ENCODE measurements around the gene CD4.

CD4 gene

DNA sequence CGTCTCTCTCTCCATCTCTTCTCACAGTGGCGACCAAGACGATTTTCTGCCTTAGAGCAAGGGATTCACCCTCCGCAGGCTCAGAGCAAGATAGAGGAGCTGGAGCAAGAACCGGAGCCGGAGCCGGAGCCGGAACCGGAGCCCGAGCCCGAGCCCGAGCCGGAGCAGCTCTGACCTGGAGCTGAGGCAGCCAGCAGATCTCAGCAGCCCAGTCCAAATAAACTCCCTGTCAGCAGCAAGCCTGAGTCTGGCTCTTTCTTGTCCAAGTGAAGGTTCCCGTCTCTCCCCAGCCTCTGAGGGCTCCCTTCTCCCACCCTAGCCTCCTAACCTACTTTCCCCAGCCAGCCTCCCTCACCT lies 11.1 kb upstream of the CD4 start:
- DNase-seq (ENCODE audit: low read depth in 2 of 2) = no peak

DNA sequence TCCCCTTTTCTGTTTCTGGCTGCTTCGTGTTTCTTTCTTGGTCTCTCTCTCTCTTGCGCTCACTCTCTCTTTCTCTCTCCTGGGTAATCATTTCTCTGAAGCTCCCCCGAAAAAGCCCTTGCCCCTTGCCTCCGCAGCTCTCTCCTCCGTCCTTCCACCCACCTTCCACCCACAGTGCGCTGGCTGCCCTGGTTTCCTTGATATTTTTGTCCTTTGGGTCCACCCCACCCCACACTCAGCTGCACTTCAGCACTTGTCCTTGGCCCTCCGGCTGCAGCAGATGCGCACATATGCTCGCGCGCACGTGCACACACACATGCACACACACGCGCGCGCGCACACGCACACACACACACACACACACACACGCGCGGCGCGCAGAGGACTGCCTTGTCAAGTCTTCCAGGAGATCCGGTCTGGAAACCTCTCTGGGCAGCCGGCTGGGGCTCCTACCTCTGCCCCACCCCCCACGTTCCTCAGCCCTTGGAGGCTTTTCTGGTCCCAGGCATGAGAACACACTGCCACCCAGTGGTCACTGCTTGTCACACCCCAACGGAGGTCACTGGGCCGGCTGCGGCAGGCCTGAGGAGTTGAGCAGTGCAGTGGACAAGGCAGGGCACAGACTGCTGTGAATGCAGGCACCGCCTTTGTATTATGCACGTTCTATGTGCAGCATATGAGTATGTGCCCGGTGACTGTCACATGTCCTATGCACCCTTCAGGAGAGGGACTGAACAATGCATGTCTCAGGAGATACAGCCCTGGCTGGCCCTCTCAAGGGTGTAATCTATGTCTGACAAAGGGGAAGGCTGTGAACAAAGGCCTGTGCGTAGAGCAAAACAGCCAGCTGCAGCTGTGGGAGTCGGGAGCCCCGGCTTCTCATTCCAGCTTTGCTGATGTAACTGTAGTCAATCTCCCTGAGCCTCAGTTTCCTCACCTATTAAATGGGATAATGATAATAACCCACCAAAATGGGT lies 10.5 kb upstream of the CD4 start:
- peak; percentile 73 to 84 for DNase-seq (ENCODE audit: low read depth in 2 of 2)

DNA sequence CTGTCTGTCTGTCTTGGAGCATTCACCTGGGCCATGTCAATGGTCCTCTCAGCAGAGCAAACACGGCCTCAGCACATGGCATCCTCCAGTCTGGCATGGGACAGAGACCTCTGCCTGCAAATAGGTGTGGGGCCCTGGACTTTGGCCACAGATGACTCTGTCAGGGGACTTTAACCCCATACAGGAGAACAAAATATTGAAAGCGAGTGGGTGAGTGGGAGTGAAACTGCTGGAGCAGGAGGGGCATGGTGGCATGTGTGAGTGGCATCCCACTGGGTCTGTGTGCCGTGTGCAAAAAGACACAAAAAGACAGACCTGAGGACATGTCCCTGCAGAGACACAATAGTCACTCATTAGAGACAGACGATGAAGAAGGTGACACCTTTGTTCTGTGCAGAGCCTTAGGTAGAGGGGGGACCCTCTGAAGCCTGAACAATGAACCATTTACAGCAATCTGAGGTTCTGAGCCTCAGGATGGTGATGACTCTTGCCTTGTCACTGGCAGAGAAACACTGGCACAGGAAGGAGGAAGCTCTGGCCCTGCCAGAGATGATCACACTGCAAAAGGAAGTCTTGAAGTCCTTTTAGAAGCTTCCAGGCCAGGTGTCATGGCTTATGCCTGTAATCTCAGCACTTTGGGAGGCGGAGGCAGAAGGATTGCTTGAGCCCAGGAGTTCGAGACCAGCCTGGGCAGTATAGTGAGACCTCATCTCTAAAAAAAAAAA lies 9.5 kb upstream of the CD4 start:
- DNase-seq (ENCODE audit: low read depth in 2 of 2) = no peak

DNA sequence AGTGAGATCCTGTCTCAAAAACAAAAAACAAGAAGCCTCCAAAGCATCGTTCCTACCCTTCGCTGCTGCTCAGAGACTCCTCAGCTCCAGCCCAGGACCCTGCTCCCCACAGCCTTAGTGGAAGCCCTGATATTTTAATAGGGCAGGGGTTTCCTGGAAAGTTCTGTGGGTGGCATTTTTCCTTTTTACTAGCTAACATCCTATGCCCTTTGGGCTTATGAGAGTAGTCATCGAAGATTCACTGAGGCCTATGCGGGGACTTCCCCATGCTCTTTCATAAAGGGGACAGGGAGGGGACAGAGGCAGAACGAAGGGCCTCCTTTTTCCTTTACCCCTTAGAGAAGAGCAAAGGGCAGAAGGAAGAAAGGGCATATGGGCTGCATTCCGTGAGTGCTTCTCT lies 8.8 kb upstream of the CD4 start:
- DNase-seq (ENCODE audit: low read depth in 2 of 2) = no peak

DNA sequence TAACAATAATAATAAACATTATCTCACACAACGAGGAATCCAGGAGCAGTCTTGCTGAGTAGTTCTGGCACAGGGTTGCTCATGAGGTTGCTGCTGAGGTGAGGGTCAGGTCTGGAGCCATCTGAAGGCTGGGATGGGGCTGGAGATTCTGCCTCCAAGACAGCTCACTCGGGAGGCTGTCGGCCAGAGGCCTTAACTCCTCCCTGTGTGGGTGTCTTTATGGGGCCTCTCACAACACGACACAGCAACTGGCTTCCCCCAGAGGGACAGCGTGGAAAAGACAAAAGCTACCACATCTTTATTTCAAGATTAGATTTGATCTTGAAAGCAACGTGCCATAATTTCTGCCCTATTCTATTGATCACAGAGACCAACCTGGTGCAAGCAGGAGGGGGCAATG lies 7.2 kb upstream of the CD4 start:
- no peak for DNase-seq (ENCODE audit: low read depth in 2 of 2)

DNA sequence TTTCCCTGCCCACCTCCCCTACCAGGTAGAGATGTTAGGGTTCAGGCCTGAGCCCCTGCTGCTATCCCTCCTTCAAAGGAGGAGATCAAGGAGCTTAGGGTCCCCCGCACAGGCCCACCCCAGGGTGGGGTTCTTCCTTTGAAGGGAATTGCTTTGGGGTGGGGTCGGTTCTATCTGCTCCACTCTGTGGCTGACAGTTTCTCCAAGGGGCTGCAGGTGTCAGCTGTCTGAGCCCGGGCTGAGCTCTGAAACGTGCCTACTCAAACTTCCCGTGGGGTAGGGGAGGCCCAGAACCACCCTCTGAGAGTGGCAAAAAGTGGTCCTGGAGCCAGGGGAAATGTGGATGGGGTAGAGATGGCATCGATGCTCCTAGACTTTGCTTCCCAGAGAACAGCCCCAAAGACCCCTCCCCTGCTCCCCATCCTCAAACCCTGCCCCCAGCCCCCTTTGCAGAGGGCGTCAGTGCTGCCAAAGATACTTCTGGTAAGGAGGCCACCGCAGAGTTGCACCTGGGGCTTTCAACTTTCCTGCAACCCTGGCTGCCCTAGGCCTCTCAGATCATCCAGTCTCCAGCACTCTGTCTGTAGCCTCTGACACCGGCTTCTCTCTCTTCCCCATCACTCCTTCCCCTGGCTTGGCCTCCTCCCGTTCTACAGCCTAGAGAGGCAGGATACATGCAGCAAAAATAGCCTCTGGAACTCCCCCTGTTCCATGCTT lies 6.3 kb upstream of the CD4 start:
- DNase-seq (ENCODE audit: low read depth in 2 of 2) = no peak

DNA sequence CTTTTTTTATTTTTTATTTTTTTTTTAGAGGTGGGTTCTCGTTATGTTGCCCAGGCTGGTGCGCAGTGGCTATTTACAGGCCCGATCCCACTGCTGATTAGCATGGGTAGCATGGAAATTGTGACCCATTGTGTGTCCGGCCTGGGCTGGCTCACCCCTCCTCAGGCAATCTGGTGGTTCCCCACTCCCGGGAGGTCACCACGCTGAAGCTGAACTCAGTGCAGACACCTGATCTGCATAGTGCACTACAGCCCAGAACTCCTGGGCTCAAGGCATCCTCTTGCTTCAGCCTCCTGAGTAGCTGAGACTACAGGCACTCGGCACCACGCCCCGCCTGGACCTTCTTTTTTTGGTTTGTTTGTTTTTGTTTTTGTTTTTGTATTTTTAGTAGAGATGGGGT lies 5.5 kb upstream of the CD4 start:
- no peak for DNase-seq (ENCODE audit: low read depth in 2 of 2)

DNA sequence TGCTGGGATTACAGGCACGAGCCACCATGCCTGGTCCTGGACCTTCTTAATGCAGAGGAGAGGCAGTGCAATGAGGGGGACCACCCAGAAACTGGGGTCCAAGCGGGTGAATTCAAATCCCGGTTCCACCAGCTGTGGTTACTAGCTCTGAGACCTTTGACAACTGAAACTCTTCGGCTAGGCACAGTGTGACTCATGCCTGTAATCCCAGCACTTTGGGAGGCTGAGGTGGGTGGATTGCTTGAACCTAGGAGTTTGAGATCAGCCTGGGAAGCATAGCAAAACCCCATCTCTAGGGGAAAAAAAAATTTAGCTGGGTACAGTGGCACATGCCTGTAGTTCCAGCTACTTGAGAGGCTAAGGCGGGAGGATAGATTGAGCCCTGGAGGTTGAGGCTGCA lies 5.0 kb upstream of the CD4 start:
- DNase-seq (ENCODE audit: low read depth in 2 of 2) = no peak

DNA sequence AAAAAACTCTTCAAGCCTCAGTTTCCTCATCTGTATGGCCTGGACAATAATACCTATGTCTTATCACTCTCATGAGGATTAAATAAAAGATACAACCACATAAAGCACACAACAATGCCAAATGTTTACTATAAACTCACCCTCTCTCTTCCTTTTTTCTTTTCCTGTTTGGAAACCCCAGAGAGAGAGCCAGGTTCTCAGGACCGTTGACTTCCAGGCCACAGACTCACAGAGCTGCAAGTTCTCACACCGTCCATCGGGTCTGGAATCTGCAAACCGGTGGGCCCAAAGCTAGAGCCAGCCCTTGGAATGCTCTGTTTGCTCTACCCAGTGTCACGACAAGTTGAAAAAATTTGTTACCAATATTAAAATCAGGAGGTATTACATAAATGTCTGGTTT lies 4.6 kb upstream of the CD4 start:
- DNase-seq (ENCODE audit: low read depth in 2 of 2) = no peak

DNA sequence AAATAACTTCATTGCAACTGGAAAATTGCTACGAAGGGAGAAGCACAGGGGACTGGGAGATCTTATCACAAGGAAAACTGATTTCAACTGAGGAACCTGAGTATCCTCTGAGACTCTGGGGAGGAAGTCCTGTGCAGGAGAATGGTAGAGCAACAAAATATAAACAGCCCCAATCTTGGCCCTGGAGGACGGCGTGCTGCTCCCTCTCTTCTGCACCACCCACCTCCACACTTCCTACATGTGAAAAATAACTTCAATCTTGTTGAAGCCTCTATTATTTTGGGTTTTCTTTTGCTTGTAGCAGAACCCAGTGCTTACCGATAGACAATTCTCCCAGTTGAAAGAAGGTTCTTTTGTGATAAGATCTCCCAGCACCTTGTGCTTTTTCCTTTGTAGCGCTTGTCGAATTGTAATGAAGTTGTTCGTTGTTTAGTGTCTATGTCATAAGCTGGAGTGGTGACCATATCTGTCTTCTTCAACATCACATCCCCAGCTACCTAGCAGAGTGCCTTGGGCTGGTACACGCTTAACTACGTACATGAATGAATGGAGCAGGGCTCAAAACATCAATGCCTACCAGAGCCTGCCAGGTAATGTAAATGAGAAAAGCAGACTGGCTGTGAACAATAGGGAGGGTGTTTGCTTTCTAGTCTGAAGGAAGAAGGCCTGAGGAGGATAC lies 2.8 kb upstream of the CD4 start:
- no peak for DNase-seq (ENCODE audit: low read depth in 2 of 2)

DNA sequence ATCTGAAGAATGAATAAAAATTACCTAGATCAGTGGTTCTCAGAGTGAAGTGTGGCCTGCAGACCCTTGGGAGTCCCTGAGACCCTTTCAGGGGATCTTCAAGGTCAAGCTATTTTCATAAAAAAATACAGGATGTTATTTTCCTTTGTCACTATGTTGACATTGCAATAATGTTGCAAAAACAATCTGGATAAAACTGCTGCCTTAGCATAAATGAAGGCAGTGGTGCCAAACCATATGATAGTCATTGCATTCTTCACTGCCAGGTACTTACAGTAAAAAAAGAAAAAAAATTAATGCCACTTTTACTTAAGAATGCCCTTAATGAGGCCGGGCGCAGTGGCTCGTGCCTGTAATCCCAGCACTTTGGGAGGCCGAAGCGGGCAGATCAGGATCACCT lies 2.0 kb upstream of the CD4 start:
- no peak for DNase-seq (ENCODE audit: low read depth in 2 of 2)

DNA sequence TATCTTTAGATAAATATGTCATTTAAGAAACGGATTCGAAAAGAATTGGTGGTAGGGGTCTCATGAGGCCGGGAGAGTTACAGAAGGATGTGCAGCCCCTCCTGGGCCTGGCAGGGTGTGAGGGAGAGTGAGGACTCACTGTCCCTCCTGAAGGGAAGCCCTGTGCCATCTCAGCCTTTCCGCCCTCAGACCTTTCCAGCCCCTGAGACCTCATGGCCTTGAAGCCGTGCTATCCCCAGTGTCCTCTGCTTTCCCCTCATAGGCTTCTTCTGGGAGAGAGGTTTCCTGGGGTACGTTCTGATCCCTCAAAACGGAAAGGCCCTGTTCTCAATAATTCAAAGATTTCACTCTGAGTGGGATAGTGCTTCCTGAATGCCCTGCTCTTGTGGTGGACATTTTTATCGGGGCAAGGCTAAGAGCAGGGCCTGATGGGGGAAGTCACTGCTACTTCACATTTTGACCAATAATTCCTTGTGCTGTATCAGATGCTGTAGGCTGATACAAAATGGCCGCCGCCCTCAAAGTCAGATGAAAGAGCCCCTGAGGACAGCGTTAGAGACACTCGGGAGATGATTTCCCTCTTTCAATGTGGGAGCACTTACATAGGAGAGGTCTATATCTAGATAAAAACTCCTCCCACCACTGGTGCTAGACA lies 1.3 kb downstream of the CD4 start:
- DNase-seq (ENCODE audit: low read depth in 2 of 2) = no peak

DNA sequence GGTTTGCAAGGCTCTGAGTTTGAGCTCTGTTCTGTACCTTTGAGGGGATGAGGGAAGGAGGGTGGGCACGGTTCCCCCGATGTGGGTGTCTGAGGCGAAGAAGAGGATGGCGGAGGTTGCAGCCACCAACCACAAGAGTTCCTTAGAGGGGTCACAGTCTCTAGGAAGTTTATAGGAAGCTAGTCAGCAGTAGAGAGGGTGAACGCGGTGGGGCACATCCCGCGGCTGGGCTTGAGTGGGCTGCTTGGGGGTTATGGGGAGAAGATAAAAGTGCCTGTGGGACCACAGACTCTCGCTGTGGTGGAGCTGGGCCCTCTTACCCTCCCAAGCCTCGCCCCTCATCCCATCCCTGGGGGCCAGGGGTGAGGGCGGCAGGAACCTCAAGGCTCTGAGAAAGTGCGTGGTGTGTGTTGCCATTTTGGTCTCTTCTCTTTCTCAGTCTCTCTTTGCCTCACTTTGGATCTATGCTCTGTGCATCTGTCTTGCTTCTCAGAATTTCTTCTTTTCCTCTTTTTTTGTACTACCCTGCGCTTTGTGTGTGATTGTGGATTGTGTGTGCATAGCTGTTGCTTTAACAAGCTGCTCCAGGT lies 2.7 kb downstream of the CD4 start:
- DNase-seq (ENCODE audit: low read depth in 2 of 2) = no peak

DNA sequence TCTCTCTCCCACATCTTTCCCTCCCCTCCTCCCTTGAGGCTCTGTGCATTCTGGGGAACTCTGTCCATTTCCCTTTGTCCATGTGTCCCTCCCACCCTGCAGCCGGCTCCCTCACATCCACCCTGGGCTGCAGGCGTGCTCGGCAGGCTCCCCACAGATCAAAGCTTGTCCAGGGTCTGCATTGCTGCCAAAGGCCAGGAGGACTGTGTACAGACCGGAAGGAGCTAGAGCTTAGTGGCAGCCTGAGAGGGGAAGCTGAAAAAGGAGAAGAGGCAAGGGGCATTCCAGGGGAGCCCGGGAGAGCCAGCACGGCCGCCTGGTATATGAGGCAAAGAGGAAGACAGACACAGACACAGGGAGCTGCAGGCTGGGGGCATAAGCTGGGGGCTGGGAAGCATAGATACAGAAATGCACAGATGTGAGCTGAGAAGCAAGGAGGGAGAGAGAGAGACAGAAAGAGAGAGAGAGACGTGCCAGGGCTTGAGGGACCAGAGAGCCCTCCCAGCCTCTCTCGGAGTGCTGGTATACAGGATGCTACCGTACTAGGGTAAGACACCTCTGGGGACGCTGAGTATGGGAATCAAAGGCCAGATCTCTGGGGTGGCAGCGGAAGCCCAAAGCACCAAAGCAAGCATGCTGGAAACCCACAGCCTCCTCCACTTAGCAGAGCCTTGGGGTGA lies 3.3 kb downstream of the CD4 start:
- DNase-seq (ENCODE audit: low read depth in 2 of 2) = no peak

DNA sequence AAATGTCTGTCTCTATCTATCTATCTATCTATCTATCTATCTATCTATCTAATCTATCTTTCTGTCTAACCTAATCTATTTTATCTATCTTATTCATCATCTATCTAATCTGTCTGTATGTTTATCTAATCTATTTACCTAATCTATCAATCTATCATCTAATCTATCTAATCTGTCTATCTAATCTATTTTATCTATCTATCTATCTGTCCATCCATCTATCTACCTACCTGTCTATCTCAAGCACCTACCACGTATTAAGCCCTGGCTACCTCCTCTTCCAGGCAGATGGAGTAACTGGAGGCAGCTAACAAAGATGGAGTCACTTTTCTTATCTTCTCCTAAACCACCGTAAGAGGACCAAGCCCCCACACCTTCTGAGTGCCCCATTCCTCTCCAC lies 5.8 kb downstream of the CD4 start:
- DNase-seq (ENCODE audit: low read depth in 2 of 2) = no peak

DNA sequence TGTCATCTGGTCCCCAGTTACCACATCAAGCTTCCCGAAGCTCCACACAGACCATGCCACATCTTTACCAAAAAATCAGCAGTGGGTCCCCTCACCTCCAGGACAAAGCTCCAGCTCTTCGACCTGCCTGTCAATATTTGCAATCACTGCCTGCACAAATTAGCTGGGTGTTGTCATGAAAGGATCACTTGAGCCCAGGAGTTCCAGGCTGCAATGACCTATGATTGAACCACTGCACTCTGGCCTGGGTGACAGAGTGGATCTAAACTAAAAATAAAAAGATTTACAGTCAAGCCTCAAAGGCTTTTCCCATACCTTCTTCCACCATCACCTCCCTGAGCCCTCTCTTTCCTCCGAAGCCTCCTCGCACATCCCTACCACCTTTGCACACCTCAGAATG lies 7.2 kb downstream of the CD4 start:
- no peak for DNase-seq (ENCODE audit: low read depth in 2 of 2)

DNA sequence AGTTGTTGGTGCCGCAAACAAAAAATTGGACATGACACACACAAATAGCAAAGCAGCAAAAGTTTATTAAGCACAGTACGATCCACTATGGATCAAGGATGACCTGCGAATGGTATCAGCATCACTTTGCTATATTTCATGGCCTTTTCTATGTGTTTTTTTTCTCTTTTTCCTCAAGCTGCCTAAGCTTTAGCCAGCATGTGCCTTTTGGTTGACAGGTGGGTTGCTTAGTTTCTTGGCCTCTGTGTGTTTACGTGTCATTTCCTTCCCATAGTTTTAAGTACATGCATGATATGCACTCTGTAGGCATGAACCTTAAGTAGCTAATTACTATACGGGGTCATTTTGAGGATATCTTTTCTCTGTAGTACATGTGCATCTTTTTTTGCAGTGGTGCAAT lies 9.8 kb downstream of the CD4 start:
- no peak for DNase-seq (ENCODE audit: low read depth in 2 of 2)

DNA sequence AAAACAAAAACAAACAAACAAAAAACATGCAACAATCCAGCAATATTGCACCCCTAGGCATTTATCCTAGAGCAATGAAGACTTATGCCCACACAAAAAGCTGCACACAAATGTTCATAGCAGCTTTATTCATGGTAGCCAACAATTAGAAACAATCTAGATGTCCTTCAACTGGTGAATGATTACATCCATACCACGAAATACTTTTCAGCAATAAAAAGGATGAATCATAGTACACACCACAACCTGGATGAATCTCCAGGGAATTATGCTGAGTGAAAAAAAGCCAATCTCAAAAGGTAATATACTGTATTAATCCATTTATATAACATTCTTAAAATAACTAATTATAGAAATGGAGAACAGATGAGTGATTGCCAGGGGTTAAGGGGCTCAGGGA lies 17.8 kb downstream of the CD4 start:
- no peak for DNase-seq (ENCODE audit: low read depth in 2 of 2)

DNA sequence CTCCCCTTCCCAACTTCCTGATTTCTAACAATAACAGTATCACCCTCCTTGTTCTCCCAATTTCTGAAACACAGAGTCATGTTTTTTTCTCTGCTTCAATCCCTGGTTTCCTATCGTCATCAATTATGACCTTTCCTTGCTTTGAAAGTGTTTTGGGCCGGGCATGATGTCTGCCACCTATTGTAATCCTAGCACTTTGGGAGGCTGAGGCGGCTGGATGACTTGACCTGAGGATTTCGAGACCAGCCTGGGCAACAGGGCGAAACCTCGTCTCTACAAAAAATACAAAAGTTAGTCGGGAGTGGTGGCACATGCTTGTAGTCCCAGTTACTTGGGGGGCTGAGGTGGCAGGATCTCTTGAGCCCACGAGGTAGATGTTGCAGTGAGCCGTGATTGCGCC lies 19.7 kb downstream of the CD4 start:
- no peak for DNase-seq (ENCODE audit: low read depth in 2 of 2)

DNA sequence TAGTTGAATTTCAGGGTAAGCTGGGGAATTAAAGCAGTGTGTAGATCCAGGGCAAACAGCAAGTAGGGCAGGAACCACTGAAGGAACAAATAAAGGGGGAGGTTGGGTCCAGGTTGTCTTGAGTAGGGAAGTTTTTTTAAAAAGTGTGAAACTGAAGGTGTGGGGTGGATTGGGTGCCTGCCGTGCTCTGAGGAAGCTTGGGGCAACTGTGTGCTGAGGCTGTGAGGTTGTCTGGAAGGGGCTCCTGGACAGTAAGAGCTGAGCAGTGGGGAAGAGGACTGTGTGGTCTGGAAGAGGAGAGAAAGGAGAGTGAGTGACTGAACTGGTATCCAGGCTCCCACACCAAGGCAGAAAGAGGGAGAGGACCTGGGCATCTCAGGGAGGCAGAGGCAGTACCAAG lies 21.4 kb downstream of the CD4 start:
- no peak for DNase-seq (ENCODE audit: low read depth in 2 of 2)

DNA sequence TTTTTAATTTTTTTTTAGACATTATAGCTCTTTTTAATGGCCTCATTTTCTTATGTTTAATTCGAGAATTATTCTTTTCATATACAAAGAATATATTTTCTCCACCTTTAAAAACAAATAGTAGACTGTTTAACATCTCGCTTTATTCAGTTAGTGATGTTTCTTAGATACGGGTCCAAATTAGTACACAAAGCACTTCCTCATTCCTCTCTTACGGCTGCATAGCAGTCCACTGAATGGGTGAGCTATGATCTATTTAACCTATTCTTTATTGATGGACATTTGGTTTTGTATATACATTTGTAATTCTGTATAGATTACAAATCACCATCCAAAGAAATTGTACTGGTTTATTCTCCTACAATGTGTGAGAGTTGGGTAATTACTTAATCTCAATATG lies 24.0 kb downstream of the CD4 start:
- DNase-seq (ENCODE audit: low read depth in 2 of 2) = no peak

Measured in stimulated activated CD4-positive, alpha-beta T cell treated with anti-CD3 and anti-CD28 coated beads, Interleukin-1b, Interleukin-23, amount 100 ng/mL, for 1 hour (primary cell).